Measurements from ENCODE around the gene CTXN1.

The CTXN1 gene

DNA sequence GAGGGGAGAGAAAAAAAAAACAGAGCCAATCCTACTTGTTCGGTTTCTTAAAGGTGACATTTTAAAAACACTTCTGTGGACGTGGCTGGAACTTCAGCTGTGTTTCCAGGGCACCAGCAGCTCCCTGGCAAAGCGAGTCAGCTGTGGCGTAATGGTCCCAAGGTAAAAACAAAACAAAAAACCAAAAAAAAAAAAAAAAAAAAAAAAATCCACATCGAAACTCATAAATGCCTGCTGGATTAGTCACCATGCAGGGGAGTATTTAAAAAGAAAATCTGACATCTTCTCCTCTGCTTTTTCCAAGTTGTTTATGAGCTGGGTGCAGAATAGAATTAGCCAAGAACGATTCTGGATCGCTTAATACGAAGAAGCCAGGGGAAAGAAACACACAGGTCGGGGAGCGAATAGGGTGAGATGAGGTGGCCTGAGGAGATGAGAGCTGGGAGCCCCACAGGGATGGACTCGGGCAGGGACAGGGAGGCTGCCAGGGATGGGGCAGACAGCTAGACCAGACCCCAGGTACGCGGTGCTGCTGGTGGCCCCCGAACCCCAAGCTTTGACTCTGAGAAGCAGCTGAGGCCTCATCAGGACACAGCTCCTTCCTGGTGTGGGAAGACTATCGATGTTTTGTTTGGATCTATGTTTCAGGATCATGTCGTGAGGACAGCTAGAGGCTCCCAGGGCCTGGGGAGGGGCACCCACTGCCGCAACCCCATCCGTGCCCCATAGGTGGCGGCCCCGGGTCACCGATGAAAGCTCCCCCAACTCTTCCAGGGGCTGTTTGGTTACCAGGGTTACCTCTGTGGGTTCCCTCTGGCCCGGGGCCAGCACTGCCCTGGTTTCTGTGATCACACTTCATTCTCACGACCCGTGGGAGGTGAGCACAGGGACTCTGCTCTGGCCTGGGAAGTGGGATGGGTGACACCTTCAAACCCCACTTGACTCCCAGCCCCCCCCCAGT is 3.1 kb upstream of the CTXN1 start:
- no peak overlapping the region for H3K4me3 ChIP-seq (ENCODE audit: low read length)

DNA sequence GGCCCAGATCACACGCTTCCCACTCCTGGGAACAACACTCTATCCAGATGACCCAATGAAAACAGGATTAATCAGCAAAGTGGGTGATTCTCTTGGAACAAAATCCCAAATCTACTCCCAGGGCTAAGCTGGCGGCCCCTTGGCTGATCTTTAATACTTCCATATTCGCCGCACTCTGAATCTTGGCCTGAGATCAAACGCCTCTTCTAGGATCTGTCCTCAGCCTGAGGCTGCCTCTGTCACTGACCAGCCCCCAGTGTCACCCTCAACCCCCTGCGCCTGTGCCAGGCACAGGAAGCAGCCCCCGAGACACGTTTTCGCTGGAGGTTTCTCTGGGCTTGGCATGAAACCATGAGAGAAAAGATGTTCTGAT is 2.4 kb upstream of the CTXN1 start:
- no peak for TF ChIP-seq CTCF (IDR thresholded peaks at IDR 0.05; ENCODE audit: insufficient read depth, low read depth, low read length, missing control alignments)

More for the DNA sequence above, 3.1 kb upstream of the CTXN1 start:
- peak; percentile 63 for DNase-seq (ENCODE audit: low read depth)
- peak; percentile 44 for TF ChIP-seq CTCF (IDR thresholded peaks at IDR 0.05; ENCODE audit: insufficient read depth, low read depth, low read length, missing control alignments)

DNA sequence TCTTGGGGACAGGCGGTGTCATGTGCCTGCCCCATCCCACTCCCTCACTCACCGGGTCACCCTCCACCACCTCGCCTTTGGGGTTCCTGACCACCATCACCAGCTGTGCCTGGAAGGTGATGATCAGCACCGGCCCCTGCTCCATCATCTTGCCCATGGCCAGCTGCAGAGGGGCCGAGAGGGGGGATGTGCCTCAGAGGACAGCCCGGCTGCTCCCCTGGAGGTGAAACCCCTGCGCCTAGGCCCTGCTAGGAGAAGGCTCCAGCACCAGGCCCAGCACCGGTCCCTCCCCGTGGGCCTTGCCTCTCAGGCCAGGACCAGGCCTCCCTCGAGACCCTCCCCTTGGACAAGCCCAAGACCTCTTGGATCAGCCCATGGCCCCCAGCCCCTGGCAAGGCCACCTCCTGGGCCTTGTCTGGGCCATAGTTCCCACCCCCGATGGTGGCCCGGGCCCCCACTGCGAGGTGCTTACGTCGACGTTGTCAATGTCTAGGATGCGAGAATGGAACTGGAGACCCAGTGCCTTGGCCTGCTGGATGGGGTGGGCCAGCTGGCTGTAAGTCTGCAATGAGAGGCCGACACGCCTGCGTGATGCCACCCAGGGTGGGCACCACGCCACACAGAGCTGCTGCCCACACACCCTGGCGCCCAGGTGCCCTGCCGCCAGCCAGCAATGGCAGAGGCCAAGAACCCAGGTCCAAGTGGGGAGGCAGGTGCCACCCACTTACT is 1.8 kb upstream of the CTXN1 start:
- TF ChIP-seq CTCF (IDR thresholded peaks at IDR 0.05; ENCODE audit: insufficient read depth, low read depth, low read length, missing control alignments): no peak
- DNase-seq (ENCODE audit: low read depth): no peak
- no peak overlapping the region for H3K4me3 ChIP-seq (ENCODE audit: low read length)

More for the DNA sequence above, 2.4 kb upstream of the CTXN1 start:
- no peak overlapping the region for H3K4me3 ChIP-seq (ENCODE audit: low read length)
- no peak for DNase-seq (ENCODE audit: low read depth)

DNA sequence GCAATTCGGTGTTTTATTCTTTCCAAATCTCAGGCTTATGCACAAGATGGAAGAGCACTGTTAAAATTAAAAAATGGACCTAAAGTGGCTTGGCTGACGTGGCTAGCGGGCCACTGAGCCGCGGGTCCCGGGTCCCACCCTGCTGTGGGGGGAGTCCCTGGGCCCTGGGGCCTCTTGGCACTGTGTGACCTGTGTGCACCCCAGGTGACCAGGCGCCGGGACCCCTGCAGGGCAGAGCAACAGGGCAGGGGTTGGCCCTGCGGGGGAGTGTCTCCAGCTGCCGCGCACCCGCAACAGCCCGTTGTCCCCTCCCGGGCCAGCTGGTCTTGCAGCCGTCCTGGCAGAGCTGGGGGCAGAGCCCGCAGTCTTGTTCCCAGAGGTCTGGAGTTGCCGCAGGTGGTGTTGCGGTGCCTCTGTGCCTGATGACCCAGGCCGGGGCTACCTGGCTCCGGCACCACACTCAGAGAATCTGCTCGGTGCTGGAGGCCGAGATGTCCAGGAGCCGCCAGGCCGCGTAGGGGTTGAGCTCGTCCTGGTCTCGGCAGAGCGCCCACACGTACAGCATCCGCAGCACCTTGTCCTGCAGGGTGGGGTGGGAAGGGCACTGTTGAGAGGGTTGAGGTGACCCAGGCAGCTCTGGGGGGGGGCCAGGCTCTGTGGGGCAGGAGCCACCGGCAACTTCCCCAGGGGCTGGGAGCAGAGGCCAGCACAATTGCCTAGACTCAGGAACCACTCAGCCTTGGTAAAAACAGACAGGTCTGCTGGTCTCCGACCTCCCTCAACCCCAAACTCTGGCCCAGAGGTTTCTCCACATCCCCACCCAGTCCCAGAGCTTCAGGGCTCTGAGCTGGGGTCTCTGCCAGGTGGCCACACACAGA is 1.0 kb upstream of the CTXN1 start:
- DNase-seq (ENCODE audit: low read depth): no peak
- no peak for TF ChIP-seq CTCF (IDR thresholded peaks at IDR 0.05; ENCODE audit: insufficient read depth, low read depth, low read length, missing control alignments)
- H3K4me3 ChIP-seq (ENCODE audit: low read length): no peak overlapping the region

DNA sequence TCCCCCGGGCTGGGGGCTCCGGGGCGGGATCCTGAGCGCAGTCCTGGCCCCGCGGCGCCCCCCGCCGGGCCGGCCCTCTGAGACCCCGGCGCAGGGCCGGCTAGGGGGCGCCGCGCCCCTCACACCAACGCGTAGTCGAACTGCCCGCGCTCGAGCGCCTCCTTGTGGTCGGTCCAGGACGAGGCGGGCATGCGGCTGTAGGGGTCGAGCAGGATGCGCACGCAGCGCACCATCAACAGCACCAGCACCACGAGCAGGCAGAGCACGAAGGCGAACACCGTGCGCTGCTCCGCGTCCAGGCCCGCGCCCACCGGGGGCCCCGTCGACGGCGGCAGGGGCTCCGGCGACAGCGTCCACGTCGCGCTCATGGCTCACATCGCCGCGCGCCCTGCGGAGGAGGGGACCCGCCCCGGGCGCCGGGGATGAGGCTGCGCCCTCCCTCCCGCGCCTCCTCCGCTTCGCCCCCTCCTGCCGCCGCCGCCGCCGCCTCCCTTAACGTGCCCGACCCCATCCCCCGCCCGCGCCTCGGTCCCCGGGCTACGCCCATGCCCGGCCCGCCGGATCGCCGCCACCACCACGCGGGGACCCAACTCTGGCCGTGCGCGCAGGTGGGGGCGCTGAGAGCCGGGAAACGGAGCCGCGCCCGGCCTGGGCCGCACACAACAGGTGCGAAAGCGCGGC is 624 bp downstream of the CTXN1 start:
- no peak overlapping the region for H3K4me3 ChIP-seq (ENCODE audit: low read length)
- DNase-seq (ENCODE audit: low read depth): peak; percentile 64
- TF ChIP-seq CTCF (IDR thresholded peaks at IDR 0.05; ENCODE audit: insufficient read depth, low read depth, low read length, missing control alignments): peak; percentile 57

DNA sequence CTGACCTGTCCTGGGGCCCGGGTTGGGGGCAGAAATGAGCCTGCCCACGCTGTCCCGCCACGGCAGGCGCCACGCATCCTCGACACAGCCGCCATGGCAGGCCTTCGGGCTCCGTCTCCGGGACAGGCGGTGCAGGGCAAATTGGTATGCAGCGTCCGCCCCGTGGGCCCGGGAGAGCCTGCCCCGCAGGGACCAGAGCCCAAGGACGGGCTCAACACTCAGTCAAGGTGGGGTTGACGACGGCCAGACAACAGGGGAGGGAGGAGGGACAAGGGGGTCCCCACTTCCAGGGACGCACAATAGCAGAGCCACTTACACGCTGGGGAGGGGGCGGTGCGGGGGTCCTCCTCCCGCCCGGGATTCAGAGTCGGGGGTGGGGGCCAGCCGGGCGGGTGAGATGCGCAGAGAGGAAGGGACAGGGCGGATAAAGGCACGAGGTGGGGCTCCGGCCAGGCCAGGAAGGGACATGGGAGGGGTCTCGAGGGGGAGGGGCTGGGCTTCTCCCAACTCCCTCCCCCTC is 1.2 kb downstream of the CTXN1 start:
- DNase-seq (ENCODE audit: low read depth): no peak
- no peak overlapping the region for H3K4me3 ChIP-seq (ENCODE audit: low read length)
- no peak for TF ChIP-seq CTCF (IDR thresholded peaks at IDR 0.05; ENCODE audit: insufficient read depth, low read depth, low read length, missing control alignments)

All from epithelial cell of esophagus (primary cell).